ENCODE data around the gene FRRS1.

The FRRS1 gene

DNA sequence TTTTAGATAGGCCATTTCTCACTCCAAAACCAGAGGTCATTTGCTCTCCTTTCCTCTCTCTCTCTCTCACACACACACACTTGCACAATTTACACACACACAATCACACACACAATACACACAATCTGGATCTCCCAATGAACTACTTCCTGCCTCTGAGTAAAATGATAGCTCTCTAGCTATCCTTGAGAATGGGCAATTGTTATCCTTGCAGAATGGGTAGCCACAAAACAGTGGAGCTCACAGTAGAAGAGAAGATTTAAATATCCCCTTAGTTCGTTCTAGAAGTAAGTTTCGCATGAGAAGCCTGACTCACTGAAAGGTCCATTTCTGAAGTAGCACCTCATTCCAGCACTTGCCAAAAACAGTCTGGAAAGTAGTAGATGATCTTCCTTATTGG lies 102.9 kb downstream of the FRRS1 start:
- no peak for DNase-seq
- CTCF ChIA-PET: no interaction called here
- Histone ChIP-seq H3K27ac (ENCODE audit: insufficient read depth in 1 of 2, low read depth in 1 of 2, low read length in 2 of 2, poor library complexity in 1 of 2, severe bottlenecking in 2 of 2) (no peak overlapping the region), H3K9me3 (ENCODE audit: control extremely low read depth in 1 of 5, control insufficient read depth in 4 of 5, insufficient read depth in 2 of 5, low read depth in 1 of 5, low read length in 4 of 5) (no peaks in the 10 kb centered on the region), H3K27me3 (replicated peaks in 2 of 5; ENCODE audit: control insufficient read depth in 4 of 5, insufficient read depth in 5 of 5, low read length in 4 of 5) (peaks cover 0 to 3% (median 0%) of the 10 kb centered on the region in 5 experiments), H3K36me3 (ENCODE audit: control insufficient read depth in 4 of 4, insufficient read depth in 4 of 4, low read length in 3 of 4) (no peaks in the 10 kb centered on the region), H3K4me3 (ENCODE audit: control insufficient read depth in 1 of 7, extremely low read depth in 1 of 7, insufficient read depth in 4 of 7, low read depth in 2 of 7, low read length in 6 of 7) (no peak overlapping the region), H3K4me1 (ENCODE audit: control extremely low read depth in 1 of 4, control insufficient read depth in 4 of 4, insufficient read depth in 4 of 4, low read length in 3 of 4) (no peaks in the 10 kb centered on the region)
- POLR2A ChIA-PET: interaction anchor here (0.6 kb wide), 1 partner anchor 50 kb away, joined by 3 read pairs; no protein-coding TSS in a partner anchor
- 94% methylated on average over 2 of the region's 2 CpGs for WGBS (ENCODE audit: insufficient coverage)

DNA sequence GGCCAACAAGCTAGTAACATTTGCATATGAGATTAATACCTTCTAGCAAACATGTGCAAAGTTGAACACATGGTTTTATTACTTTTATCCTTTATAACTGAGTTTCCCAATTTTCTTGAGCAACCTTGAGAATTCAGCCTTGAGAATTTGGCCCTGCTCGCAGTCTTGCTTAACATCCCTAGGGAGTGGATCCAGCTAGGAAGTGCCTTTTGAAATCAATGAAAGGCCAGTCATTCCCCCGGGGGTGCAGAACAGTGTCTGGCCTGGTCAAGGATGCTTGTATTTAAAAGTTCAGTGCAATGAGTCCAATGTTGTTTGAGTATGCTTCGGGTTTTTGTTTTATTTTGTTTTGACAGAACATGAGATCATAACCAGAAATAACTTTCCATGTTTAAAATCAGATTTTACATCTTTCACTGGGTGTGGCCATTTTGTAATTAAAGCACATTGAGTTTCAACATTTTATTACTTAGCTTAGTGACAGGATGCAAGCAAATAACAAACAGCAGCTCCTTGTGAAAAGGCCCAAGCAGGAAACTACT lies 103.8 kb downstream of the FRRS1 start:
- Histone ChIP-seq H3K4me3 (ENCODE audit: control insufficient read depth in 1 of 7, extremely low read depth in 1 of 7, insufficient read depth in 4 of 7, low read depth in 2 of 7, low read length in 6 of 7) (no peak overlapping the region), H3K27ac (ENCODE audit: insufficient read depth in 1 of 2, low read depth in 1 of 2, low read length in 2 of 2, poor library complexity in 1 of 2, severe bottlenecking in 2 of 2) (no peak overlapping the region), H3K27me3 (replicated peaks in 2 of 5; ENCODE audit: control insufficient read depth in 4 of 5, insufficient read depth in 5 of 5, low read length in 4 of 5) (peaks cover 0 to 3% (median 0%) of the 10 kb centered on the region in 5 experiments), H3K9me3 (ENCODE audit: control extremely low read depth in 1 of 5, control insufficient read depth in 4 of 5, insufficient read depth in 2 of 5, low read depth in 1 of 5, low read length in 4 of 5) (no peaks in the 10 kb centered on the region), H3K36me3 (ENCODE audit: control insufficient read depth in 4 of 4, insufficient read depth in 4 of 4, low read length in 3 of 4) (no peaks in the 10 kb centered on the region), H3K4me1 (ENCODE audit: control extremely low read depth in 1 of 4, control insufficient read depth in 4 of 4, insufficient read depth in 4 of 4, low read length in 3 of 4) (no peaks in the 10 kb centered on the region)
- WGBS (ENCODE audit: insufficient coverage): 89% methylated on average over 1 of the region's 3 CpGs
- CTCF ChIA-PET: interaction anchor here (1.0 kb wide), 1 partner anchor 25 kb away, joined by 3 read pairs; no protein-coding TSS in a partner anchor
- POLR2A ChIA-PET: no interaction called here
- no peak for DNase-seq

DNA sequence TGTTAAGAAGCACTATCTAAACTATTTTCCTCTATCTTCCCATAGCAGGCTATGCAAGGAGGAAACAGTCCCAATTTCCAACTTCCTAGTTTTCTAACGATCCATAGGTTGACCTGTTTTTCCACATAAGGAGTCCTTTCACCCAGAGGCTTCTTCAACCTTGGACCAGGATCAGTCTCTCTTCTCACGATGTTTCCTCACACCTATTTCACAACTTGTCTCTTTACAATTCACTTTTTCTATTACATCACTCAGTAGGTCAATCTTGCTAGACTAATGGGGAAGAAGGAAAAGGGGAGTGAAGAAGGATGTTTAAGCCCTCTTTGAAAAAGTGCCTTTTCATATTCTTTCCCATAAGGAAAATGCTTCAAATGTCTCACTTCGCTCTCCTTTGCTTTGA lies 104.7 kb downstream of the FRRS1 start:
- H3K27me3 ChIP-seq (replicated peaks in 2 of 5; ENCODE audit: control insufficient read depth in 4 of 5, insufficient read depth in 5 of 5, low read length in 4 of 5): peaks cover 0 to 3% (median 0%) of the 10 kb centered on the region in 5 experiments
- H3K4me1 ChIP-seq (ENCODE audit: control extremely low read depth in 1 of 4, control insufficient read depth in 4 of 4, insufficient read depth in 4 of 4, low read length in 3 of 4): no peaks in the 10 kb centered on the region
- H3K4me3 ChIP-seq (ENCODE audit: control insufficient read depth in 1 of 7, extremely low read depth in 1 of 7, insufficient read depth in 4 of 7, low read depth in 2 of 7, low read length in 6 of 7): no peak overlapping the region
- 67% methylated on average over 2 of the region's 3 CpGs for WGBS (ENCODE audit: insufficient coverage)
- no peaks in the 10 kb centered on the region for H3K9me3 ChIP-seq (ENCODE audit: control extremely low read depth in 1 of 5, control insufficient read depth in 4 of 5, insufficient read depth in 2 of 5, low read depth in 1 of 5, low read length in 4 of 5)
- ChIA-PET POLR2A (no interaction called here), CTCF (interaction anchor here (1.0 kb wide), 1 partner anchor 26 kb away, joined by 3 read pairs; no protein-coding TSS in a partner anchor)
- no peaks in the 10 kb centered on the region for H3K36me3 ChIP-seq (ENCODE audit: control insufficient read depth in 4 of 4, insufficient read depth in 4 of 4, low read length in 3 of 4)
- H3K27ac ChIP-seq (ENCODE audit: insufficient read depth in 1 of 2, low read depth in 1 of 2, low read length in 2 of 2, poor library complexity in 1 of 2, severe bottlenecking in 2 of 2): no peak overlapping the region
- DNase-seq: no peak

DNA sequence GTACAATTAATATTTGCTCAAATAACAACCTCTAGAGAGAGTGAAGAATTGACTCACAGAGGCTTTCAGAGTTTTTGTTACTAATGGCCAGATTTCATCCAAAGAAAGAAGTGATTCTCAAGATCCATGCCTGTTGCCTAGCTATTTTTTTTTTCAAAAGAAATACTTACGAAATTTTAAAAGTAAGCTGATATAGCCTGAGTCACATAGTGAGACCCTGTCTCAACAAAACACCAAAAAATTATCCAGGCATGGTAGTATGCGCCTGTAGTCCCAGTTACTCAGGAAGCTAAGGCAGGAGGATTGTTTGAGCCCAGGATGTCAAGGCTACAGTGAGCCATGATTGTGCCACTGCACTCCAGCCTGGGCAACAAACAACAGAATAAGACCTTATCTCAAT lies 105.9 kb downstream of the FRRS1 start:
- ChIA-PET CTCF (no interaction called here), POLR2A (interaction anchor here (0.6 kb wide), 1 partner anchor 676 kb away, joined by 3 read pairs; no protein-coding TSS in a partner anchor)
- Histone ChIP-seq H3K27me3 (replicated peaks in 2 of 5; ENCODE audit: control insufficient read depth in 4 of 5, insufficient read depth in 5 of 5, low read length in 4 of 5) (peaks cover 0 to 3% (median 0%) of the 10 kb centered on the region in 5 experiments), H3K9me3 (ENCODE audit: control extremely low read depth in 1 of 5, control insufficient read depth in 4 of 5, insufficient read depth in 2 of 5, low read depth in 1 of 5, low read length in 4 of 5) (no peaks in the 10 kb centered on the region), H3K36me3 (ENCODE audit: control insufficient read depth in 4 of 4, insufficient read depth in 4 of 4, low read length in 3 of 4) (no peaks in the 10 kb centered on the region), H3K4me1 (ENCODE audit: control extremely low read depth in 1 of 4, control insufficient read depth in 4 of 4, insufficient read depth in 4 of 4, low read length in 3 of 4) (no peaks in the 10 kb centered on the region), H3K27ac (ENCODE audit: insufficient read depth in 1 of 2, low read depth in 1 of 2, low read length in 2 of 2, poor library complexity in 1 of 2, severe bottlenecking in 2 of 2) (no peak overlapping the region), H3K4me3 (ENCODE audit: control insufficient read depth in 1 of 7, extremely low read depth in 1 of 7, insufficient read depth in 4 of 7, low read depth in 2 of 7, low read length in 6 of 7) (no peak overlapping the region)
- WGBS (ENCODE audit: insufficient coverage): 100% methylated on average over 1 of the region's 2 CpGs
- DNase-seq: no peak

DNA sequence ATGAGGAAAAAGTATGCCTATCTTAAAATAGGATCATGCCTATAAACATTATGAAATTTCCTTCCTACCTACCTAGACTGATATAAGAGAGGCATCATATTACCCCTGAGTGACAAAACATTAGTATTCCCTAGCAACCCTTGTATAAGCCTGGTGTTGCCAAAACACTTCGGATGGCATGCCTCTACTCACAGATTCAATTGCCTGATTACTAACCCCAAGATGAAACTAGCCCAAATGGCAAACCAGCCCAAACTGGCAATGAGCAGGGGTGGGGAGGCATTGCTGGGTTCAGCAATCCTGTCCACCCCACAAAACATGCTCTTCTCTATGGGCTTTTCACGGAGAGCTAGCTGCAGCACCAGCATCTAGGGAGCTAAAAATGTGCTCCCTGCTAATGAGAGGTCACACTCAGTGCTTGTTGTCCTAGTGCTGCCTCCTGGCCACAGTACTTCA lies 106.7 kb downstream of the FRRS1 start:
- WGBS (ENCODE audit: insufficient coverage): 80% methylated on average over 1 of the region's 2 CpGs
- POLR2A ChIA-PET: no interaction called here
- H3K4me3 ChIP-seq (ENCODE audit: control insufficient read depth in 1 of 7, extremely low read depth in 1 of 7, insufficient read depth in 4 of 7, low read depth in 2 of 7, low read length in 6 of 7): no peak overlapping the region
- CTCF ChIA-PET: interaction anchor here (2.5 kb wide), 1 partner anchor 12 kb away, joined by 7 read pairs; no protein-coding TSS in a partner anchor
- no peak overlapping the region for H3K27ac ChIP-seq (ENCODE audit: insufficient read depth in 1 of 2, low read depth in 1 of 2, low read length in 2 of 2, poor library complexity in 1 of 2, severe bottlenecking in 2 of 2)
- no peak for DNase-seq
- no peaks in the 10 kb centered on the region for H3K9me3 ChIP-seq (ENCODE audit: control extremely low read depth in 1 of 5, control insufficient read depth in 4 of 5, insufficient read depth in 2 of 5, low read depth in 1 of 5, low read length in 4 of 5)
- H3K4me1 ChIP-seq (ENCODE audit: control extremely low read depth in 1 of 4, control insufficient read depth in 4 of 4, insufficient read depth in 4 of 4, low read length in 3 of 4): no peaks in the 10 kb centered on the region
- H3K27me3 ChIP-seq (replicated peaks in 2 of 5; ENCODE audit: control insufficient read depth in 4 of 5, insufficient read depth in 5 of 5, low read length in 4 of 5): peaks cover 0 to 3% (median 0%) of the 10 kb centered on the region in 5 experiments
- no peaks in the 10 kb centered on the region for H3K36me3 ChIP-seq (ENCODE audit: control insufficient read depth in 4 of 4, insufficient read depth in 4 of 4, low read length in 3 of 4)
